Uterus (tissue), 2 donors: ENCODE results near the gene SNX8.

Experiments used
- POLR2A ChIP-seq, 2 donors: fragments of 450-650 bp; IDR thresholded peaks; one replicate each; pipeline ENCODE4 v1.6.1; 2016; ENCODE audit warnings: antibody characterized with exemption in 2 of 2, mild to moderate bottlenecking in 1 of 2, moderate library complexity in 1 of 2
- TF ChIP-seq, protein P1 (sequence below), 4 experiments: fragments of 200-600 bp in 2 of 4; fragments of 450-650 bp in 2 of 4; sonication (generic) in 2 of 4; IDR thresholded peaks; one replicate each; pipeline ENCODE4 v1.5.1; 2016 to 2019; ENCODE audit warnings: antibody characterized with exemption in 4 of 4, mild to moderate bottlenecking in 2 of 4, moderate library complexity in 1 of 4

DNA sequence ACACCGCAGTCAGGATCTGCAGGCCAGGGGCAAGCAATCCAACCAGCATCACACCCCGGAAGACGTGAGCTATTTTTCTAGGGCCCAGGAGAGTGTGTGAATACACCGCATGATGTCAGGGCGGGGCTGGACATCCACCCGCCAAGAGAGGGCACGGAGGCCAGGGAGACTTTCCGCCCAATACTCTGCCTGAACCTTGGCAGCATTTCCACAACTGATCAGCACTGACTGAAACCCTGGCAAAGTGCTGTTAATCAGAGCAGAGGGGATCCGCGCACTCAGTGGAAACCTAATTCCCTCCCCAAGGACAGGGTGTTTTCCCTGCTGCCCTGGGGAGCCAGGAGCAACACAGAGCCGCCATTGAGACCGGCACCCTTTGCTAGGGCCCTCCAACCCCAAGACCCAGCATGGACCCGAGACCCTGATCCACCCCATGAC lies 89.7 kb downstream of the SNX8 start:
- TF ChIP-seq, protein P1, sequence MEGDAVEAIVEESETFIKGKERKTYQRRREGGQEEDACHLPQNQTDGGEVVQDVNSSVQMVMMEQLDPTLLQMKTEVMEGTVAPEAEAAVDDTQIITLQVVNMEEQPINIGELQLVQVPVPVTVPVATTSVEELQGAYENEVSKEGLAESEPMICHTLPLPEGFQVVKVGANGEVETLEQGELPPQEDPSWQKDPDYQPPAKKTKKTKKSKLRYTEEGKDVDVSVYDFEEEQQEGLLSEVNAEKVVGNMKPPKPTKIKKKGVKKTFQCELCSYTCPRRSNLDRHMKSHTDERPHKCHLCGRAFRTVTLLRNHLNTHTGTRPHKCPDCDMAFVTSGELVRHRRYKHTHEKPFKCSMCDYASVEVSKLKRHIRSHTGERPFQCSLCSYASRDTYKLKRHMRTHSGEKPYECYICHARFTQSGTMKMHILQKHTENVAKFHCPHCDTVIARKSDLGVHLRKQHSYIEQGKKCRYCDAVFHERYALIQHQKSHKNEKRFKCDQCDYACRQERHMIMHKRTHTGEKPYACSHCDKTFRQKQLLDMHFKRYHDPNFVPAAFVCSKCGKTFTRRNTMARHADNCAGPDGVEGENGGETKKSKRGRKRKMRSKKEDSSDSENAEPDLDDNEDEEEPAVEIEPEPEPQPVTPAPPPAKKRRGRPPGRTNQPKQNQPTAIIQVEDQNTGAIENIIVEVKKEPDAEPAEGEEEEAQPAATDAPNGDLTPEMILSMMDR (IDR thresholded peaks at IDR 0.05), result no peak
- no peak for TF ChIP-seq POLR2A (IDR thresholded peaks at IDR 0.05)
